AG09309 (cell line): ENCODE results near the gene NDUFB2.

Experiments used
- DNase-seq: peaks from one replicate; pipeline ENCODE4 v3.0.0-alpha.2; 2010; ENCODE audit warnings: low read depth
- H3K4me3 ChIP-seq: 2 replicates; pipeline ENCODE4 v1.5.1; 2011; ENCODE audit warnings: mild to moderate bottlenecking, low read depth, low read length, moderate library complexity; ENCODE audit not compliant: control insufficient read depth
- CTCF ChIP-seq: IDR thresholded peaks from 2 replicates; pipeline ENCODE4 v1.5.1; 2011; ENCODE audit warnings: mild to moderate bottlenecking, low read depth, low read length, inconsistent platforms; ENCODE audit not compliant: insufficient read depth, control insufficient read depth; ENCODE audit errors: missing control alignments

The NDUFB2 gene

GRCh38 chr7:140677496-140677895 is 19.0 kb upstream of the NDUFB2 start:
- no peak for TF ChIP-seq CTCF
- DNase-seq: no peak
- H3K4me3 ChIP-seq: no peak overlapping the region

- H3K4me3 ChIP-seq: no peak overlapping the region
- TF ChIP-seq CTCF: no peak
- DNase-seq: no peak
Observed at GRCh38 chr7:140678081-140678815, 18.3 kb upstream of the NDUFB2 start.

- H3K4me3 ChIP-seq: no peak overlapping the region
- no peak for TF ChIP-seq CTCF
- no peak for DNase-seq
Observed at GRCh38 chr7:140678816-140679130, 17.7 kb upstream of the NDUFB2 start.

GRCh38 chr7:140679186-140679585 is 17.3 kb upstream of the NDUFB2 start:
- DNase-seq: no peak
- no peak for TF ChIP-seq CTCF
- no peak overlapping the region for H3K4me3 ChIP-seq

GRCh38 chr7:140680886-140681285 is 15.6 kb upstream of the NDUFB2 start:
- TF ChIP-seq CTCF: no peak
- H3K4me3 ChIP-seq: no peak overlapping the region
- no peak for DNase-seq

GRCh38 chr7:140681766-140682165 is 14.7 kb upstream of the NDUFB2 start:
- TF ChIP-seq CTCF: no peak
- DNase-seq: no peak
- H3K4me3 ChIP-seq: no peak overlapping the region
